Measurements from ENCODE around the gene SELENOM.
A peak's percentile ranks its signal among the peaks of the same experiment; 100 is the strongest.

SELENOM gene

DNA sequence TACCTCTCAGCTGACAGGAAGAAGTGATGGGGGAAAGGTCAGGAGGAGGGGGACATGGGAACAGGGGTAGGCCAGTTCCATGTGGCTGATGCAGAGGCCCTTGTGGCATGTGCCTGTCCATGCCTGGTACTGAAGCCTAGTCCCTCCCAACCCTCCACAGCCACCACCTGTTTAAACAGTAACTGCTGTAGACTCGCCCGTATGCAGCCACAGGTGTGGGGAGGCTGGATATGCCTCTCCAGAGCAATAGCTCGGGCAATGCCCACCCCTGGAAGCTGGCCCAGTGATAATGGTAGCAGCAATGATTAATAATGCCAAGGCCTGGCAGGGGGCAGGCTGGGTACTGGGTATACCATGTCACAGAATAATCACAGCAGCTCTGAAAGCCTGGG lies 24.0 kb downstream of the SELENOM start:
- TF ChIP-seq, protein P1, sequence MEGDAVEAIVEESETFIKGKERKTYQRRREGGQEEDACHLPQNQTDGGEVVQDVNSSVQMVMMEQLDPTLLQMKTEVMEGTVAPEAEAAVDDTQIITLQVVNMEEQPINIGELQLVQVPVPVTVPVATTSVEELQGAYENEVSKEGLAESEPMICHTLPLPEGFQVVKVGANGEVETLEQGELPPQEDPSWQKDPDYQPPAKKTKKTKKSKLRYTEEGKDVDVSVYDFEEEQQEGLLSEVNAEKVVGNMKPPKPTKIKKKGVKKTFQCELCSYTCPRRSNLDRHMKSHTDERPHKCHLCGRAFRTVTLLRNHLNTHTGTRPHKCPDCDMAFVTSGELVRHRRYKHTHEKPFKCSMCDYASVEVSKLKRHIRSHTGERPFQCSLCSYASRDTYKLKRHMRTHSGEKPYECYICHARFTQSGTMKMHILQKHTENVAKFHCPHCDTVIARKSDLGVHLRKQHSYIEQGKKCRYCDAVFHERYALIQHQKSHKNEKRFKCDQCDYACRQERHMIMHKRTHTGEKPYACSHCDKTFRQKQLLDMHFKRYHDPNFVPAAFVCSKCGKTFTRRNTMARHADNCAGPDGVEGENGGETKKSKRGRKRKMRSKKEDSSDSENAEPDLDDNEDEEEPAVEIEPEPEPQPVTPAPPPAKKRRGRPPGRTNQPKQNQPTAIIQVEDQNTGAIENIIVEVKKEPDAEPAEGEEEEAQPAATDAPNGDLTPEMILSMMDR (IDR thresholded peaks at IDR 0.05) = no peak

- TF ChIP-seq, protein P1 (IDR thresholded peaks at IDR 0.05) = peak; percentile 46
Measured at GRCh38 chr22:31082606-31083376, 24.6 kb downstream of the SELENOM start.

GRCh38 chr22:31081963-31082605 lies 25.3 kb downstream of the SELENOM start:
- TF ChIP-seq, protein P1 (IDR thresholded peaks at IDR 0.05) = no peak

DNA sequence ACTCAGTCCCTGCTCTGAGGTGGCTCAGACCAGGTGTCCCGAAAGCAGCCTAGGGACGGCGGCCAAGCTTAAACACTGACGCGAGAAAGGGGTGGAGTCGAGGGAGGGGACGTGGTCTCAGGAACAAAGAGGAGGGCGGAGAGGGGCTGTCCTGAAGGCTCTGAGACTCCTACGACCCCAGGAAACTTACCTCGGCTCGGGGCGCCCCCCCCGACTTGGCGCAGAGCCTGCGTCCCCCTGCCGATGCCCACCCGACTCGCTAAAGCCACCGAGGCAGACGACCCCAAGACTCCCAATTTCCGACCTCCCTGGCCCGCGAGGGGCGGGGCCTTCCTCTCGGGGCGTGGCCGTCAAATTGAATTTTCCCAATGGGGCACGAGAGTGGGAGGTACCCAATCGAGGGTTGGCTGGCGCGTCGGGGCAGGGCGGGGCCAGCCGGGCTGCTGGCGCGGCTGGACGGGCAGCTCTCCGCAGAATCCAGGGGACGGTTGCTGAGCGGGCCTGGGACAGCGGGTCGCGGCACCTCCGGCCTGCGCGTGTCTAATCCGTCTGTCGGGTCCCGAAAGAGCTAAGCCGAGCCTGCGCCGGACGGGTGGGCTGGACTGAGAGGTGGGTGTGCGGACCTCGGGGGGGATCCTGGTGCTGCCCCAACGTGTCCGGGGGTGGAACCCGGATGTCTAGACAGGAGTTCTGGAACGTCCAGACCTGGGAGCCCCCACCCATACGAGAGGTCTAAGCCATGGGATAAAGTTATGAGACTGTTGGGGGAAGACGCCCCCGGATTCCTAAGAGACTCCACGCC lies 26.3 kb downstream of the SELENOM start, which contains the start of gene SMTN:
SMTN (plus strand) TSS at position 471 of the 802 bp plus-strand sequence. CDS start 1,941 bp downstream, outside the sequence.
- TF ChIP-seq, protein P1 (IDR thresholded peaks at IDR 0.05) = no peak

DNA sequence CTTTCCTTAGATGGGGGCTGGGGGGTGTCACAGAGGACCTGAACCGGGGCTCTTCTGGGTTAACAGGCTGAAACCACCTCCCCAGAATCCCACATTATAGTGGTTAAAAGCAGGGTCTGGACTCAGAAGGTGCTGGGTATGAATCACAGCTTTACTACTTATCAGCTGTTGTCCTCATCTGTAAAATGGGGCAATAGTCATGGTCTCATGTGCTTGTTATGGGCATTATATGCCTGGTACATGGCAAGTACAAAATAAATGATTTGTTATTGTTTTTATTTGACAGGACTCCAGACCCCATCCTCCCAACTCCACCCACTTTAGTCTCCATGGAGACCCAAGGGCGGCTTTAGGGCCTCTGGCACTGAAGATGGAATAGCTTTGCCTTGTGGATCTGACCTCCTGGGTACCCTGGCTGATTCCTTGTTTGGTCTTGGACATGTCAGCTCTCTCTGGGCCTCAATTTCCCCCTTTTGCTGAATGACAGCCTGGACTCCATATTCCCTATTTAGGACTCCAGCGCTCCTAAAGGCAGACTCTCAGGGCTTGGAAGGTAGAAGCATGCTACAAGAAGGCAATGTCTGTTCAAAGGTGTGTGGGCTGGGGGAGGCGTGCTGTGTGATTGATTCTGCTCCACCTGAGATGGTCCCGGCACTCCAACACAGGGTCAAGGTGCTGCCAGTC lies 27.1 kb downstream of the SELENOM start:
- TF ChIP-seq, protein P1 (IDR thresholded peaks at IDR 0.05) = no peak

DNA sequence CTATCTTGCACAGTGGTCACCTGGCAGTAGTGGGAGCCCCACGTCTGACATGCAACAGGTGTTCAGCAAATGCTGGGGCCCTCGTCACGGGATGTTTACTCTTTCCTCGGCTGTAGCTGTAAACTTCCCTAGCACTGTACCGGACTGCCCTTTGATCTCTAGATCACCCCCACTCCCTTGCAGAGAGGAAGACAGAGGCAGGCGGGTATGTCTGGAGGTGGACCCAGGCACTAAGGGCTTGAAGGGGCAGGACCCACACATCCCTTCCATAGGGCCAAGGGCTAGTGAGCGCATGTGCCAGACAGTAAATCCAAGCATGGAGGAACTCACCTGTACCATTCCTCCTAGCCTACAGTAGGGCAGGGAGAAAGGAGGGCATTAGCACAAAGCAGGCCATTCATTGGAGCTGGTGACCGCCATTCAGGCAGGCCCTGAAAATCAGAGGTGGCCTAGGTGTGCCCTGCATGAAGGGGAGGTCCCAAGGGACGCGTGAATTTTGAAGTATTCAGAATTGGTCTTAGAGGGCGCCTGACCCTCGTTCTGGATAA lies 28.2 kb downstream of the SELENOM start:
- TF ChIP-seq, protein P1 (IDR thresholded peaks at IDR 0.05) = no peak

DNA sequence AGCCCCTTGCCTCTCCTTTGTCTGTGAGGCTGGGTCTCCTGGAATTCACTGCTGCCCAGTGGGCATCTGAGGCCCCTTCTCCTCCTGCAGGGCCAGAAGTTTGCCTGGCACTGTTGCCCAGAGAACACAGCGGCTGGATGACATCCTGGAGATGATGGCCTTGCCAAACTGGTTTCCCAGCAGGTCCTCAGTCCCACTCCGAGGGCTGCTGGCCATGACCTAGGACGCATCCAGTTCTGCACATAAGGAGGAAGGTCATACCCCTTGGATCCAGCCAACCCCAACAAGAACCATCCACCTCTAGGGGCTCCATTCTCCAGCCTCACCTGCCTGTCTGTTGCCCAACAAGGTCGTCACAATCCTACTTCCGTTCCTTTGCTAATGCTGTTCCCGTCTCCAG lies 29.7 kb downstream of the SELENOM start:
- TF ChIP-seq, protein P1 (IDR thresholded peaks at IDR 0.05) = no peak
